Measurements from ENCODE around the gene TSEN15. TPM values are rescaled to one million over a fixed set of nuclear protein-coding genes. Genes with fewer than 3 reads are reported as not detected.

TSEN15 gene
- total RNA-seq, 1 donor from 2014 or later = 61.2 TPM

- peaks cover 7% of the 10 kb centered on the region for H3K36me3 Mint-ChIP-seq (ENCODE audit: low read depth)
- H3K4me3 Mint-ChIP-seq = no peak overlapping the region
- H3K27me3 Mint-ChIP-seq = no peaks in the 10 kb centered on the region
- ChIA-PET CTCF (no interaction called here), POLR2A (no interaction called here)
- no peak overlapping the region for H3K27ac Mint-ChIP-seq
- peaks cover 4% of the 10 kb centered on the region for H3K9me3 Mint-ChIP-seq
- DNase-seq (no peak), ATAC-seq (ENCODE audit: low read depth) (no peak)
- H3K4me1 Mint-ChIP-seq = no peaks in the 10 kb centered on the region
- intact Hi-C loops (cut with micrococcal nuclease) = no loop called here
- TF ChIP-seq CTCF (IDR thresholded peaks at IDR 0.05) = no peak
These were observed 49.6 kb downstream of the TSEN15 start for GRCh38 chr1:184101141-184101540.

DNA sequence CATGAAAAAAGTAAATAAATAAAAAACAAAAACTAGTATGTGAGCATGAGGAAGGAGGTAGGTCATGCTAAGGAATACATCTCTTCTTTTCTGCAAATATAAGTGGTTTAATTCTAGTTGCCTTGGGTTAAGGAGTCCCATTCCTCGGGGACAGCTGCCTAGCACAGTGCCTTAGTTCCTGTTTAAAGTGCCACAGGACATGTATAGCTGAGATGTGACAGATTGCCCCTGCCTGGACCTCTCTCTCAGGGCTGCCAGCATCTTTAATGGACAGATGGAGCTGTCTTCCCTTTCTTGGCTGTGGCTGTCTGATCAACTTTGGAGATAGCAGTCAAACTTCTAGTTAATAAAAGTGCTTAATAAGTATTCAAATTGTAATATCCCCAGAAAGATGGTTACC lies 50.0 kb downstream of the TSEN15 start:
- Mint-ChIP-seq H3K9me3 (peaks cover 6% of the 10 kb centered on the region), H3K27ac (no peak overlapping the region), H3K4me3 (no peak overlapping the region), H3K36me3 (ENCODE audit: low read depth) (peaks cover 6% of the 10 kb centered on the region), H3K27me3 (no peaks in the 10 kb centered on the region), H3K4me1 (no peaks in the 10 kb centered on the region)
- DNase-seq = no peak
- POLR2A ChIA-PET = no interaction called here
- intact Hi-C loops (cut with micrococcal nuclease) = no loop called here
- CTCF ChIA-PET = no interaction called here
- ATAC-seq (ENCODE audit: low read depth) = no peak
- no peak for TF ChIP-seq CTCF (IDR thresholded peaks at IDR 0.05)

GRCh38 chr1:184110272-184111204 lies 59.0 kb downstream of the TSEN15 start:
- CTCF ChIA-PET = no interaction called here
- DNase-seq (no peak), ATAC-seq (ENCODE audit: low read depth) (no peak)
- peaks cover 5% of the 10 kb centered on the region for H3K9me3 Mint-ChIP-seq
- no peaks in the 10 kb centered on the region for H3K27me3 Mint-ChIP-seq
- no peak for TF ChIP-seq CTCF (IDR thresholded peaks at IDR 0.05)
- H3K36me3 Mint-ChIP-seq (ENCODE audit: low read depth) = peaks cover 5% of the 10 kb centered on the region
- POLR2A ChIA-PET = no interaction called here
- no peak overlapping the region for H3K4me3 Mint-ChIP-seq
- peaks cover 5% of the 10 kb centered on the region for H3K4me1 Mint-ChIP-seq
- H3K27ac Mint-ChIP-seq = no peak overlapping the region
- intact Hi-C loops (cut with micrococcal nuclease) = no loop called here

- no peak for TF ChIP-seq CTCF (IDR thresholded peaks at IDR 0.05)
- Mint-ChIP-seq H3K4me3 (no peak overlapping the region), H3K27ac (no peak overlapping the region), H3K9me3 (no peaks in the 10 kb centered on the region), H3K4me1 (peaks cover 5% of the 10 kb centered on the region), H3K36me3 (ENCODE audit: low read depth) (no peaks in the 10 kb centered on the region), H3K27me3 (no peaks in the 10 kb centered on the region)
- ATAC-seq (ENCODE audit: low read depth) (no peak), DNase-seq (no peak)
- intact Hi-C loops (cut with micrococcal nuclease) = no loop called here
- ChIA-PET POLR2A (no interaction called here), CTCF (no interaction called here)
These were observed 60.8 kb downstream of the TSEN15 start for GRCh38 chr1:184112176-184112948.

DNA sequence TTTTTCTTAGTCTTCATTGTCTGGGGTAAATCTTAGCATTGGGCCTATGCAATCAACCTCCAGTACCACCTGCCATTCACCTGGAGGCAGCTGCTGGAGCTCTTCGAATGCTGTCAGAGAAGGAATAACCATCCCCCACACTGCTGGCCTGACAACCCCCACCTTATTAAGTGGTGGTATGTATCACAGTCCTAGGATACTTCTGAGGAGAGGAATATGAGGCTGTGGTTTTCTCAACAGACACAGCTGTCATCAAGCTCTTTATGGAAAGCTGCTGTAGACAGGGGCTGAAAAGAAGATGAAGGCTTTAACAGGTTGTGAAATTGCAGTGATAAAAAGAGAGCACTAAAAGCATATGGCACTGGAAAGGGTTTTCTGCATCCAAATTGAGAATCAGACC lies 61.7 kb downstream of the TSEN15 start:
- intact Hi-C loops (cut with micrococcal nuclease) = no loop called here
- no peaks in the 10 kb centered on the region for H3K9me3 Mint-ChIP-seq
- peaks cover 5% of the 10 kb centered on the region for H3K4me1 Mint-ChIP-seq
- ATAC-seq (ENCODE audit: low read depth) (no peak), DNase-seq (no peak)
- no peaks in the 10 kb centered on the region for H3K36me3 Mint-ChIP-seq (ENCODE audit: low read depth)
- no peak for TF ChIP-seq CTCF (IDR thresholded peaks at IDR 0.05)
- CTCF ChIA-PET = no interaction called here
- H3K27me3 Mint-ChIP-seq = no peaks in the 10 kb centered on the region
- POLR2A ChIA-PET = no interaction called here
- no peak overlapping the region for H3K4me3 Mint-ChIP-seq
- no peak overlapping the region for H3K27ac Mint-ChIP-seq
